ENCODE data around the gene APP. TPM values are rescaled to one million over a fixed set of nuclear protein-coding genes. Genes with fewer than 3 reads are reported as not detected.

APP gene
- total and polyA plus RNA-seq, 2 of the 13 experiments (the other 11 are each of a cell fraction or from before 2014, with no cell fraction given): 70.6 to 262 TPM

GRCh38 chr21:26036916-26037315 lies 133.7 kb downstream of the APP start:
- no TSS peak for BruUV-seq (replicated peaks)
- in situ Hi-C loops (cut with HindIII; ENCODE audit: extremely low pct_ligation_motif_present, low pct_unique_long_range_greater_than_20kb): no loop called here
- H3K79me2 ChIP-seq (ENCODE audit: insufficient read depth, low read length): no peaks in the 10 kb centered on the region
- no peaks in the 10 kb centered on the region for H4K20me1 ChIP-seq (ENCODE audit: insufficient read depth, low read length)
- no peak overlapping the region for H2AFZ ChIP-seq (ENCODE audit: low read length)
- POLR2A ChIA-PET: no interaction called here
- no peaks in the 10 kb centered on the region for H3K4me1 ChIP-seq (ENCODE audit: insufficient read depth, low read length)
- WGBS (ENCODE audit: low lambda C conversion rate): 61% methylated on average over 4 of the region's 4 CpGs
- H3K9ac ChIP-seq (ENCODE audit: insufficient read depth, low read depth, low read length): no peak overlapping the region
- no peak for DNase-seq (ENCODE audit: low spot score)
- ATAC-seq: no peak
- H3K4me3 ChIP-seq (replicated peaks in 1 of 3; ENCODE audit: insufficient read depth in 1 of 3, low read depth in 2 of 3, low read length in 3 of 3): no peak overlapping the region
- FAIRE-seq: no peak
- H3K36me3 ChIP-seq (replicated peaks in 1 of 2; ENCODE audit: control insufficient read depth in 1 of 2, insufficient read depth in 2 of 2, low read length in 2 of 2): peaks cover 1 to 3% of the 10 kb centered on the region in 2 experiments; a peak in 2 of 5 replicates
- CTCF ChIA-PET (ENCODE audit: low intra/inter-chr PET ratio, low total read pairs): no interaction called here
- H3K4me2 ChIP-seq (ENCODE audit: low read depth, low read length): no peak overlapping the region
- TF ChIP-seq KDM5B (CRISPR knock-in tag; IDR thresholded peaks at IDR 0.05; ENCODE audit: borderline replicate concordance) (no peak), ZBTB7B (CRISPR knock-in tag; IDR thresholded peaks at IDR 0.05) (no peak), RXRA (CRISPR knock-in tag; IDR thresholded peaks at IDR 0.05) (no peak), ZMYM2 (CRISPR knock-in tag; IDR thresholded peaks at IDR 0.05) (no peak), ZFAT (CRISPR knock-in tag; conservative IDR thresholded peaks at IDR 0.05) (no peak), HHEX (CRISPR knock-in tag; IDR thresholded peaks at IDR 0.05) (no peak), CEBPG (CRISPR knock-in tag; IDR thresholded peaks at IDR 0.05) (no peak), ZBTB21 (CRISPR knock-in tag; IDR thresholded peaks at IDR 0.05) (no peak)
- intact Hi-C loops (cut with micrococcal nuclease; ENCODE audit: unreplicated experiment): no loop called here
- H3K27me3 ChIP-seq (ENCODE audit: control insufficient read depth in 1 of 2, insufficient read depth in 2 of 2, low read length in 2 of 2): no peaks in the 10 kb centered on the region
- no peak overlapping the region for H3K27ac ChIP-seq (ENCODE audit: extremely low read length, insufficient read depth, low read length)
- H3K9me3 ChIP-seq (ENCODE audit: low read length): no peaks in the 10 kb centered on the region

DNA sequence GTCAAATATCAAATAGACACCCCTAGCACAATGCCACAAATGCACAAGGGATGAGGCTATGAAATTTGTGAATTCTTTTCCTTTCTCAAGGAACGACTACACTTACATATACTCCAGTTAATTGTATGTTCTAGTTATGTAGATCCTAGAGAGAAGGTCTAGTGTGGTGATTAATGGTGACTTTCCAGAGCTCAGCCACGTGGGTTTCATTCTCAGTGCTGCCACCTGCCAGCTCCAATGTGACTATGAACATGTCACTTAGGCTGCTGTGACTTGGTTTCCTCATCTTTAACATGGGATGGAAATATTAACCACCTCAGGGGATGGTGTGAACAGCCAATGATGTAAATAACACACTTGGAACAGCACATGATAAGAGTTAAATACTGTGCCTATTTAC lies 138.3 kb downstream of the APP start:
- ChIA-PET POLR2A (no interaction called here), CTCF (ENCODE audit: low intra/inter-chr PET ratio, low total read pairs) (no interaction called here)
- H3K36me3 ChIP-seq (replicated peaks in 1 of 2; ENCODE audit: control insufficient read depth in 1 of 2, insufficient read depth in 2 of 2, low read length in 2 of 2): peaks cover 4 to 11% of the 10 kb centered on the region in 2 experiments; a peak in 4 of 5 replicates
- WGBS (ENCODE audit: low lambda C conversion rate): 42% methylated on average over 2 of the region's 2 CpGs
- no peaks in the 10 kb centered on the region for H3K27me3 ChIP-seq (ENCODE audit: control insufficient read depth in 1 of 2, insufficient read depth in 2 of 2, low read length in 2 of 2)
- ATAC-seq (no peak), DNase-seq (ENCODE audit: low spot score) (no peak), FAIRE-seq (no peak)
- in situ Hi-C loops (cut with HindIII; ENCODE audit: extremely low pct_ligation_motif_present, low pct_unique_long_range_greater_than_20kb) (no loop called here), intact Hi-C loops (cut with micrococcal nuclease; ENCODE audit: unreplicated experiment) (no loop called here)
- no peak overlapping the region for H3K27ac ChIP-seq (ENCODE audit: extremely low read length, insufficient read depth, low read length)
- H3K4me3 ChIP-seq (replicated peaks in 1 of 3; ENCODE audit: insufficient read depth in 1 of 3, low read depth in 2 of 3, low read length in 3 of 3): no peak overlapping the region
- H3K79me2 ChIP-seq (ENCODE audit: insufficient read depth, low read length): no peaks in the 10 kb centered on the region
- no peak overlapping the region for H3K9ac ChIP-seq (ENCODE audit: insufficient read depth, low read depth, low read length)
- H4K20me1 ChIP-seq (ENCODE audit: insufficient read depth, low read length): no peaks in the 10 kb centered on the region
- H3K9me3 ChIP-seq (ENCODE audit: low read length): no peaks in the 10 kb centered on the region
- no peak overlapping the region for H3K4me2 ChIP-seq (ENCODE audit: low read depth, low read length)
- no TSS peak for BruUV-seq (replicated peaks)
- peaks cover 3% of the 10 kb centered on the region; the same call in 1 of the 2 replicates for H3K4me1 ChIP-seq (ENCODE audit: insufficient read depth, low read length)
- H2AFZ ChIP-seq (ENCODE audit: low read length): no peak overlapping the region
- TF ChIP-seq ZNF713 (CRISPR knock-in tag; IDR thresholded peaks at IDR 0.05) (no peak), ZNF589 (CRISPR knock-in tag; conservative IDR thresholded peaks at IDR 0.05) (no peak), TEAD3 (CRISPR knock-in tag; optimal IDR thresholded peaks at IDR 0.05; ENCODE audit: borderline replicate concordance) (no peak), RFX1 (IDR thresholded peaks at IDR 0.05) (no peak), ZNF780A (CRISPR knock-in tag; IDR thresholded peaks at IDR 0.05) (no peak), JDP2 (CRISPR knock-in tag; IDR thresholded peaks at IDR 0.05; ENCODE audit: borderline replicate concordance) (no peak), ZNF124 (CRISPR knock-in tag; IDR thresholded peaks at IDR 0.05) (no peak), ZNF205 (CRISPR knock-in tag; IDR thresholded peaks at IDR 0.05) (no peak), TCF7 (IDR thresholded peaks at IDR 0.05; ENCODE audit: low read depth) (no peak), NKX3-1 (CRISPR knock-in tag; IDR thresholded peaks at IDR 0.05) (no peak), ARNT2 (CRISPR knock-in tag; IDR thresholded peaks at IDR 0.05; ENCODE audit: low read depth) (no peak), KMT2A (CRISPR knock-in tag; IDR thresholded peaks at IDR 0.05) (no peak), ETV6 (CRISPR knock-in tag; conservative IDR thresholded peaks at IDR 0.05) (no peak), ARHGAP35 (CRISPR knock-in tag; IDR thresholded peaks at IDR 0.05; ENCODE audit: borderline replicate concordance) (no peak), HOMEZ (CRISPR knock-in tag; IDR thresholded peaks at IDR 0.05; ENCODE audit: low read depth) (no peak), RCOR2 (CRISPR knock-in tag; IDR thresholded peaks at IDR 0.05) (no peak)

Data from HepG2 (cell line).